ENCODE data around the gene IL1R1.

DNA sequence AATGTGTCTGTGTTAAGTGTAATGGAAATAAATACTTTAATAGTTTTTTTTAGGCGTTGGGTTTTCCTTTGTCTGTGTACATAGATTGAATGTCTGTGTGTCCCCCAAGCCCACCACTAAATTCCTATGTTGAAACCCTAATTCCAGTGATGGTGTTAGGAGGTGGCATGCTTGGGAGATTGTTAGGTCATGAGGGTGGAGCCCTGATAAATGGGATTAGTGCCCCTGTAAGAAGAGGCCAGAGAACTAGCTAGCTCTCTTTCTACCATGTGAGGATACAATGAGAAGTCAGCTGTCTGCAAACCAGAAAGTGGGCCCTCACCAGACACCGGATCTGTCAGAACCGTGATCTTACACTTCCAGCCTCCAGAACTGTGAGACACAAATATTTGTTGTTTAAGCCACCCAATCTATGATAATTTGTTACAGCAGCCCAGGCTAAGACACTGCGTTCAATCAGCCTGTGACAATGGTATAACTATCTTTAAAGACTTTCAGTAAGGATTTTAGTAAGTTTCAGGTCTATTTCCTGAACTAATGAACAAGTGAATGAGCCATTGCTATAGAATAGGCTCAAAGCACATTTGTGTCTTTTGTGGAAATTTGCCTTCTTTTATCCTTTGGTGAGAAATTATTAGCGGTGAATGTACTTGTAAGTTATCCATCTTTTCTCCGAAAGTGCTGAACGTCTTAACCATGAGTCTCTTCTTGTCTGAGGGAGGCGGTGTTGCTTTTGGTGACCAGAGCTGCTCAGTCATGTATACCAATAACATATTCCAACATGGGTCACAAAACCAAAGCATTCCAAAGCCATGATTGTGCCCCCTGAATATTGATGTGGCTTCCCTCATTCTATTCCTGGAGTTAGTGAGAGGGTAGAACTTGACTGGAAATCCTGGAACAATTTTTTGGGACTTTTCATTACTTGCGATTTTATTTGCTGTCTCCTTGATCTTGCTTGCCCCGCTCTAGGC is 29.6 kb upstream of the IL1R1 start:
- TF ChIP-seq, protein P1, sequence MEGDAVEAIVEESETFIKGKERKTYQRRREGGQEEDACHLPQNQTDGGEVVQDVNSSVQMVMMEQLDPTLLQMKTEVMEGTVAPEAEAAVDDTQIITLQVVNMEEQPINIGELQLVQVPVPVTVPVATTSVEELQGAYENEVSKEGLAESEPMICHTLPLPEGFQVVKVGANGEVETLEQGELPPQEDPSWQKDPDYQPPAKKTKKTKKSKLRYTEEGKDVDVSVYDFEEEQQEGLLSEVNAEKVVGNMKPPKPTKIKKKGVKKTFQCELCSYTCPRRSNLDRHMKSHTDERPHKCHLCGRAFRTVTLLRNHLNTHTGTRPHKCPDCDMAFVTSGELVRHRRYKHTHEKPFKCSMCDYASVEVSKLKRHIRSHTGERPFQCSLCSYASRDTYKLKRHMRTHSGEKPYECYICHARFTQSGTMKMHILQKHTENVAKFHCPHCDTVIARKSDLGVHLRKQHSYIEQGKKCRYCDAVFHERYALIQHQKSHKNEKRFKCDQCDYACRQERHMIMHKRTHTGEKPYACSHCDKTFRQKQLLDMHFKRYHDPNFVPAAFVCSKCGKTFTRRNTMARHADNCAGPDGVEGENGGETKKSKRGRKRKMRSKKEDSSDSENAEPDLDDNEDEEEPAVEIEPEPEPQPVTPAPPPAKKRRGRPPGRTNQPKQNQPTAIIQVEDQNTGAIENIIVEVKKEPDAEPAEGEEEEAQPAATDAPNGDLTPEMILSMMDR (conservative IDR thresholded peaks at IDR 0.05; ENCODE audit: low read length) = no peak
- no peak for TF ChIP-seq EZH2phosphoT487 (IDR thresholded peaks at IDR 0.05; ENCODE audit: borderline replicate concordance, low read depth, low read length)

Measured in OCI-LY7 (cell line).